Measurements from ENCODE around the gene GATA2.

Gene GATA2

GRCh38 chr3:128478576-128479506 lies 14.2 kb downstream of the GATA2 start:
- DNase-seq (ENCODE audit: extremely low spot score, insufficient read length, low read depth) (no peak), FAIRE-seq (no peak)

GRCh38 chr3:128476659-128477058 lies 16.3 kb downstream of the GATA2 start:
- DNase-seq (ENCODE audit: extremely low spot score, insufficient read length, low read depth): no peak
- no peak for FAIRE-seq

GRCh38 chr3:128475355-128475754 lies 17.6 kb downstream of the GATA2 start:
- FAIRE-seq (no peak), DNase-seq (ENCODE audit: extremely low spot score, insufficient read length, low read depth) (no peak)

- DNase-seq (ENCODE audit: extremely low spot score, insufficient read length, low read depth) (no peak), FAIRE-seq (no peak)
Observed at GRCh38 chr3:128473737-128474136, 19.3 kb downstream of the GATA2 start.

GRCh38 chr3:128473180-128473519 lies 19.9 kb downstream of the GATA2 start:
- FAIRE-seq (no peak), DNase-seq (ENCODE audit: extremely low spot score, insufficient read length, low read depth) (no peak)

- DNase-seq (ENCODE audit: extremely low spot score, insufficient read length, low read depth) (no peak), FAIRE-seq (no peak)
Observed at GRCh38 chr3:128472449-128473179, 20.4 kb downstream of the GATA2 start.

GRCh38 chr3:128471720-128472119 lies 21.3 kb downstream of the GATA2 start:
- FAIRE-seq: no peak
- DNase-seq (ENCODE audit: extremely low spot score, insufficient read length, low read depth): no peak

- DNase-seq (ENCODE audit: extremely low spot score, insufficient read length, low read depth): no peak
- FAIRE-seq: no peak
Observed at GRCh38 chr3:128471110-128471509, 21.9 kb downstream of the GATA2 start.

- no peak for FAIRE-seq
- DNase-seq (ENCODE audit: extremely low spot score, insufficient read length, low read depth): no peak
Observed at GRCh38 chr3:128470134-128470899, 22.7 kb downstream of the GATA2 start.

GRCh38 chr3:128469556-128469955 lies 23.4 kb downstream of the GATA2 start:
- DNase-seq (ENCODE audit: extremely low spot score, insufficient read length, low read depth): no peak
- FAIRE-seq: no peak

- DNase-seq (ENCODE audit: extremely low spot score, insufficient read length, low read depth) (no peak), FAIRE-seq (no peak)
Observed at GRCh38 chr3:128468791-128469527, 24.0 kb downstream of the GATA2 start.

- no peak for FAIRE-seq
Observed at GRCh38 chr3:128468285-128468790, 24.7 kb downstream of the GATA2 start.

GRCh38 chr3:128466840-128467541 lies 26.0 kb downstream of the GATA2 start, which contains the start of gene DNAJB8:
TSS of gene DNAJB8 (minus strand) at chr3:128466890. CDS start at chr3:128463245, 3,645 bp downstream.
- FAIRE-seq (no peak), DNase-seq (ENCODE audit: extremely low spot score, insufficient read length, low read depth) (no peak)

More at GRCh38 chr3:128468285-128468790, 24.7 kb downstream of the GATA2 start:
- no peak for DNase-seq (ENCODE audit: extremely low spot score, insufficient read length, low read depth)

- no peak for FAIRE-seq
- no peak for DNase-seq (ENCODE audit: extremely low spot score, insufficient read length, low read depth)
Observed at GRCh38 chr3:128464702-128465101, 28.3 kb downstream of the GATA2 start.

GRCh38 chr3:128464188-128464587 lies 28.8 kb downstream of the GATA2 start:
- no peak for DNase-seq (ENCODE audit: extremely low spot score, insufficient read length, low read depth)
- no peak for FAIRE-seq

GRCh38 chr3:128463771-128464170 lies 29.2 kb downstream of the GATA2 start:
- FAIRE-seq (no peak), DNase-seq (ENCODE audit: extremely low spot score, insufficient read length, low read depth) (no peak)

GRCh38 chr3:128463354-128463753 lies 29.6 kb downstream of the GATA2 start:
- no peak for FAIRE-seq

GRCh38 chr3:128462931-128463330 lies 30.1 kb downstream of the GATA2 start:
- no peak for FAIRE-seq

More at GRCh38 chr3:128463354-128463753, 29.6 kb downstream of the GATA2 start:
- no peak for DNase-seq (ENCODE audit: extremely low spot score, insufficient read length, low read depth)

GRCh38 chr3:128462341-128462910 lies 30.6 kb downstream of the GATA2 start:
- DNase-seq (ENCODE audit: extremely low spot score, insufficient read length, low read depth): no peak
- no peak for FAIRE-seq

More at GRCh38 chr3:128462931-128463330, 30.1 kb downstream of the GATA2 start:
- DNase-seq (ENCODE audit: extremely low spot score, insufficient read length, low read depth): no peak

Data from GM18507 (cell line).